Tibial nerve (tissue), 4 donors: ENCODE results near the gene LST1. TPM values are rescaled to one million over a fixed set of nuclear protein-coding genes. Genes with fewer than 3 reads are reported as not detected.

Experiments
- DNase-seq, 2 donors: peaks; one replicate each; pipeline ENCODE4 v3.0.0-alpha.2; 2019; ENCODE audit warnings: low spot score in 2 of 2
- H3K27ac ChIP-seq, 4 donors: fragments of 200-600 bp; sonication (generic) in 3 of 4; one replicate each; pipeline ENCODE4 v1.5.1; 2017 to 2019; ENCODE audit warnings: mild to moderate bottlenecking in 1 of 4
- H3K27me3 ChIP-seq, 2 donors: fragments of 200-600 bp; sonication (generic) in 1 of 2; one replicate each; pipeline versions ENCODE4 v1.5.1 to v1.6.0; 2017 to 2019
- H3K36me3 ChIP-seq, 3 donors: fragments of 200-600 bp; sonication (generic); one replicate each; pipeline ENCODE4 v1.5.1; 2018 to 2019
- H3K4me1 ChIP-seq, 4 donors: fragments of 200-600 bp; sonication (generic) in 3 of 4; one replicate each; pipeline ENCODE4 v1.5.1; 2017 to 2019
- H3K4me3 ChIP-seq, 4 donors: fragments of 200-600 bp; sonication (generic) in 3 of 4; one replicate each; pipeline ENCODE4 v1.5.1; 2017 to 2019; ENCODE audit warnings: mild to moderate bottlenecking in 1 of 4, moderate library complexity in 1 of 4
- H3K9me3 ChIP-seq, 4 donors: fragments of 200-600 bp; sonication (generic) in 3 of 4; one replicate each; pipeline ENCODE4 v1.5.1; 2017 to 2019
- EP300 ChIP-seq, 2 donors: sonication (generic); formaldehyde crosslinking; IDR thresholded peaks; one replicate each; pipeline ENCODE4 v1.6.1; 2017; ENCODE audit warnings: antibody characterized with exemption in 2 of 2, mild to moderate bottlenecking in 1 of 2
- POLR2A ChIP-seq, 2 donors: fragments of 450-650 bp; IDR thresholded peaks; one replicate each; pipeline ENCODE4 v1.6.1; 2017; ENCODE audit warnings: antibody characterized with exemption in 2 of 2, mild to moderate bottlenecking in 2 of 2, moderate library complexity in 2 of 2
- WGBS, 2 donors: methylation state at CpG; one replicate each; pipeline ENCODE4 v1.1.5; 2018; 5-methylcytosine and 5-hydroxymethylcytosine counted together
- total RNA-seq, 4 donors: library from RNA; depleted of rRNA; stranded (reverse); fragments of >200 nt; gene quantifications; one replicate each; pipeline ENCODE4 v1.1.0, GENCODE V29; 2016
- TF ChIP-seq, protein P1 (sequence below), 5 experiments: fragments of 200-600 bp in 3 of 5; fragments of 450-650 bp in 2 of 5; sonication (generic) in 3 of 5; IDR thresholded peaks; one replicate each; pipeline ENCODE4 v1.5.1; 2016 to 2019; ENCODE audit warnings: antibody characterized with exemption in 5 of 5, mild to moderate bottlenecking in 3 of 5, moderate library complexity in 2 of 5

The LST1 gene
- total RNA-seq, 4 donors from 2014 or later, result 15.7 to 86.5 (median 20.8) TPM

- Histone ChIP-seq H3K9me3 (no peaks in the 10 kb centered on the region), H3K27me3 (peaks cover 0 to 6% of the 10 kb centered on the region in 2 donors), H3K4me3 (no peak overlapping the region), H3K4me1 (peaks cover 0 to 9% (median 3%) of the 10 kb centered on the region in 4 donors), H3K36me3 (no peaks in the 10 kb centered on the region), H3K27ac (peak overlapping the region in 1 of 4 donors; percentile 26)
- TF ChIP-seq, protein P1, sequence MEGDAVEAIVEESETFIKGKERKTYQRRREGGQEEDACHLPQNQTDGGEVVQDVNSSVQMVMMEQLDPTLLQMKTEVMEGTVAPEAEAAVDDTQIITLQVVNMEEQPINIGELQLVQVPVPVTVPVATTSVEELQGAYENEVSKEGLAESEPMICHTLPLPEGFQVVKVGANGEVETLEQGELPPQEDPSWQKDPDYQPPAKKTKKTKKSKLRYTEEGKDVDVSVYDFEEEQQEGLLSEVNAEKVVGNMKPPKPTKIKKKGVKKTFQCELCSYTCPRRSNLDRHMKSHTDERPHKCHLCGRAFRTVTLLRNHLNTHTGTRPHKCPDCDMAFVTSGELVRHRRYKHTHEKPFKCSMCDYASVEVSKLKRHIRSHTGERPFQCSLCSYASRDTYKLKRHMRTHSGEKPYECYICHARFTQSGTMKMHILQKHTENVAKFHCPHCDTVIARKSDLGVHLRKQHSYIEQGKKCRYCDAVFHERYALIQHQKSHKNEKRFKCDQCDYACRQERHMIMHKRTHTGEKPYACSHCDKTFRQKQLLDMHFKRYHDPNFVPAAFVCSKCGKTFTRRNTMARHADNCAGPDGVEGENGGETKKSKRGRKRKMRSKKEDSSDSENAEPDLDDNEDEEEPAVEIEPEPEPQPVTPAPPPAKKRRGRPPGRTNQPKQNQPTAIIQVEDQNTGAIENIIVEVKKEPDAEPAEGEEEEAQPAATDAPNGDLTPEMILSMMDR (IDR thresholded peaks at IDR 0.05), result no peak
- TF ChIP-seq POLR2A (IDR thresholded peaks at IDR 0.05) (no peak), EP300 (IDR thresholded peaks at IDR 0.05) (no peak)
- WGBS, 2 donors, result 88% methylated on average over 7 of the region's 7 CpGs
- DNase-seq, result no peak
Observed at GRCh38 chr6:31592396-31592771, 6.3 kb downstream of the LST1 start.

- no peak for DNase-seq
- TF ChIP-seq POLR2A (IDR thresholded peaks at IDR 0.05), result no peak
- TF ChIP-seq, protein P1 (IDR thresholded peaks at IDR 0.05), result peak in 3 of 5 experiments; percentile 34 to 40 (median 36)
- no peak for TF ChIP-seq EP300 (IDR thresholded peaks at IDR 0.05)
- Histone ChIP-seq H3K27me3 (no peaks in the 10 kb centered on the region), H3K4me3 (no peak overlapping the region), H3K9me3 (no peaks in the 10 kb centered on the region), H3K27ac (no peak overlapping the region), H3K36me3 (no peaks in the 10 kb centered on the region), H3K4me1 (peaks cover 0 to 4% (median 0%) of the 10 kb centered on the region in 4 donors)
- WGBS, 2 donors, result 30% methylated on average over 2 of the region's 2 CpGs
Observed at GRCh38 chr6:31597006-31597405, 10.9 kb downstream of the LST1 start.

DNA sequence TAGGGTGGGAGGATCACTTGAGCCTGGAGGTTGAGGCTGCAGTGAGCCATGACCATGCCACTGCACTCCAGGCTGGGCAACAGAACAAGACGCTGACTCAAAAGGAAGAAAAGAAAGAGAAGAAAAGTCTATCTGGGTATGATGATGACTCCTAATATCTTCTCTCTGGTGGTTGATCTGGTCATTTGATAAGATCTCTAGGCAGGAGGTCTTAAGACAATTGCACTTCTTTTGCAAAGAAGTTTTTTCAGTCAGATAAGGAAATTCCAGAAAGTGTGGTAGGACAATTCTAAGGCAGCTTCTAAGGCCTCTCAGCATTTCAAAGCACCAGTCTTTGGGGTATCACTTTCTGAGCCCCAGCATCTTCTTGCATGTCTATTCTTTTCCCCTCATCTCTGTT lies 21.2 kb downstream of the LST1 start:
- Histone ChIP-seq H3K27ac (no peak overlapping the region), H3K4me3 (no peak overlapping the region), H3K27me3 (no peaks in the 10 kb centered on the region), H3K4me1 (no peaks in the 10 kb centered on the region), H3K9me3 (no peaks in the 10 kb centered on the region), H3K36me3 (no peaks in the 10 kb centered on the region)
- no peak for DNase-seq
- TF ChIP-seq EP300 (IDR thresholded peaks at IDR 0.05) (no peak), POLR2A (IDR thresholded peaks at IDR 0.05) (no peak)
- TF ChIP-seq, protein P1 (IDR thresholded peaks at IDR 0.05), result no peak
- 75 to 82% methylated on average over 1 of the region's 1 CpG for WGBS, 2 donors

DNA sequence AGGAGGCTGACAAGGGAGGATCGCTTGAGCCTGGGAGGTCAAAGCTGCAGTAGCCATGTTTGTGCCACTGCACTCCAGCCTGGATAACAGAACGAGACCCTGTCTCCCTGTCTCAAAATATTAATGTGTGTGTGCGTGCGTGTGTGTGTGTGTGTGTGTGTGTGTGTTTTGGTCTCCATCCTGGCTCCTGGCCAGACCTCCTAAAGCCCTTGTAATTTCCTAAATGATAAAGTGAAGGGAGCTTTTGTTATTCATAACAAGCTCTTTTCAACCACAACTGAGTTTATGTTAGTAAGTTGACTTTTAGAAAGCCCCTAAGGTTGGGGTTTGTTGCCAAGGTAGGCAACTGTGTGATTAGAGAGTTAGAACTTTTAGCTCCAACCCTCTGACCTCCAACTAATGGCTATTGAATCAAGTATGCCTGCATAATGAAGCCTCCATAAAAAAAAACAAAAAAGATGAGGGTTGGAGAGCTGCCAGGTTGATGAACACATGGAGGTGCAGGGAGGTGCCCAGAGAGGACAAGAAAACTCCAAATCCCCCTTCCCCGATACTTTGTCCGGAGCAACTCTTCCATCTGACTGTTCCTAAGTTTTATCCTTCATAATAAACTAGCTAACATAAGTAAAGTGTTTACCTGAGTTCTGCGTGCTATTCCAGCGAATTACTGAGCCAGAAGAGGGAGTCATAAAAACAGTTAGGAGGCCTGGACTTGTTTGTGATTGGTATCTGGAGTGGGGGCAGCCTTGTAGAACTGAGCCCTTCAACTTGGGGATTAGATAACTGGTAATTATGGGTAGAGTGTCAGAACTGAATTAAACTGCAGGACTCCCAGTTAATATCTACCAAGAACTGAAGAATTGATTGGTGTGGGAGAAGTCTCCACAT lies 23.7 kb downstream of the LST1 start:
- H3K4me1 ChIP-seq, result no peaks in the 10 kb centered on the region
- H3K4me3 ChIP-seq, result no peak overlapping the region
- H3K9me3 ChIP-seq, result no peaks in the 10 kb centered on the region
- H3K27ac ChIP-seq, result no peak overlapping the region
- TF ChIP-seq EP300 (IDR thresholded peaks at IDR 0.05) (no peak), POLR2A (IDR thresholded peaks at IDR 0.05) (no peak)
- TF ChIP-seq, protein P1 (IDR thresholded peaks at IDR 0.05), result no peak
- H3K36me3 ChIP-seq, result no peaks in the 10 kb centered on the region
- 55 to 64% methylated on average over 8 of the region's 8 CpGs for WGBS, 2 donors
- H3K27me3 ChIP-seq, result no peaks in the 10 kb centered on the region
- DNase-seq, result no peak

DNA sequence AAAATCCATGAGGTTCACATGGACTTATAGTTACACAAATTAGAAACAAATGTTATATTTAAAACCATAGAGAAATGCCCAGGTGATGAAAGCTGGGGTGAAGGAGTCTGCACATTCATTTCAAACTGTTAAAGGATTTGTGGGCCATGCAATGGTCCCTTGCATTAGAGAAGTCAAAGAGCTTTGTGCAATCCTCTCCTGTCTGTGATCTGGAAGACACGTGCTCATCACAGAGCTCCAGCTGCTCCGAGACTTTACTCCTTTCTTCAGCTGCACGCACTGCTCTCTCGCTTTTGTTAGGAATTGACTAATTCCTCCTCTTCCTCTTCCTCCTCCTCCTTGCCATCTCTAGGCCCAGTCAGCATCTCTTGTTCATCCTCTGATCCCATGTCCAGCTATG lies 24.9 kb downstream of the LST1 start:
- no peak for DNase-seq
- TF ChIP-seq, protein P1 (IDR thresholded peaks at IDR 0.05), result no peak
- TF ChIP-seq POLR2A (IDR thresholded peaks at IDR 0.05) (no peak), EP300 (IDR thresholded peaks at IDR 0.05) (no peak)
- H3K9me3 ChIP-seq, result no peaks in the 10 kb centered on the region
- H3K4me3 ChIP-seq, result no peak overlapping the region
- WGBS, 2 donors, result 64 to 66% methylated on average over 4 of the region's 4 CpGs
- H3K27ac ChIP-seq, result no peak overlapping the region
- H3K27me3 ChIP-seq, result no peaks in the 10 kb centered on the region
- H3K36me3 ChIP-seq, result no peaks in the 10 kb centered on the region
- no peaks in the 10 kb centered on the region for H3K4me1 ChIP-seq
